Uterus (tissue), 4 donors: ENCODE data around the gene CPHXL2. TPM values are rescaled to one million over a fixed set of nuclear protein-coding genes. Genes with fewer than 3 reads are reported as not detected.

Source experiments
- DNase-seq, 2 donors: peaks; one replicate each; pipeline ENCODE4 v3.0.0-alpha.2; 2019 to 2020
- H3K27ac ChIP-seq, 2 donors: fragments of 200-600 bp; sonication (generic); 1 replicate in 1 of 2; 2 replicates in 1 of 2; pipeline ENCODE4 v1.5.1; 2016 to 2018
- H3K27me3 ChIP-seq, 2 donors: fragments of 200-600 bp; sonication (generic); one replicate each; pipeline ENCODE4 v1.5.1; 2018 to 2019; ENCODE audit warnings: control low read depth in 1 of 2
- H3K36me3 ChIP-seq, 2 donors: fragments of 200-600 bp; sonication (generic); one replicate each; pipeline ENCODE4 v1.5.1; 2019; ENCODE audit warnings: control low read depth in 1 of 2
- H3K4me1 ChIP-seq, 2 donors: fragments of 200-600 bp; sonication (generic); one replicate each; pipeline ENCODE4 v1.5.1; 2018 to 2019; ENCODE audit warnings: control low read depth in 1 of 2
- H3K4me3 ChIP-seq, 2 donors: fragments of 200-600 bp; sonication (generic); 1 replicate in 1 of 2; 2 replicates in 1 of 2; pipeline ENCODE4 v1.5.1; 2018 to 2019; ENCODE audit warnings: mild to moderate bottlenecking in 1 of 2
- H3K9me3 ChIP-seq, 2 donors: fragments of 200-600 bp; sonication (generic); one replicate each; pipeline ENCODE4 v1.5.1; 2019; ENCODE audit warnings: control low read depth in 1 of 2
- POLR2A ChIP-seq, 2 donors: fragments of 450-650 bp; IDR thresholded peaks; one replicate each; pipeline ENCODE4 v1.6.1; 2016; ENCODE audit warnings: antibody characterized with exemption in 2 of 2, mild to moderate bottlenecking in 1 of 2, moderate library complexity in 1 of 2
- intact Hi-C: fragments of 100-400 bp; cut with DNase I; formaldehyde crosslinking; loops from one replicate; pipeline ENCODE4 v1.15.1; 2023; ENCODE audit warnings: low total_unique reads
- total RNA-seq, 4 donors: library from RNA; depleted of rRNA in 3 of 4; stranded (reverse); fragments of >200 nt in 3 of 4; gene quantifications; one replicate each; pipeline versions ENCODE4 v1.1.0 to v1.2.4, GENCODE V29; 2014 to 2023
- TF ChIP-seq, protein P1 (sequence below), 4 experiments: fragments of 200-600 bp in 2 of 4; fragments of 450-650 bp in 2 of 4; sonication (generic) in 2 of 4; IDR thresholded peaks; one replicate each; pipeline ENCODE4 v1.5.1; 2016 to 2019; ENCODE audit warnings: antibody characterized with exemption in 4 of 4, mild to moderate bottlenecking in 2 of 4, moderate library complexity in 1 of 4
- donor health status: DM: yes; HTN: yes; CAD: no.

The CPHXL2 gene
- total RNA-seq, 4 donors from 2014 or later: not detected

- intact Hi-C loops: no loop called here
- H3K36me3 ChIP-seq: no peaks in the 10 kb centered on the region
- no peak for DNase-seq
- H3K27me3 ChIP-seq: no peaks in the 10 kb centered on the region
- H3K27ac ChIP-seq: no peak overlapping the region
- H3K4me1 ChIP-seq: no peaks in the 10 kb centered on the region
- H3K9me3 ChIP-seq: no peaks in the 10 kb centered on the region
- TF ChIP-seq POLR2A (IDR thresholded peaks at IDR 0.05): no peak
- TF ChIP-seq, protein P1, sequence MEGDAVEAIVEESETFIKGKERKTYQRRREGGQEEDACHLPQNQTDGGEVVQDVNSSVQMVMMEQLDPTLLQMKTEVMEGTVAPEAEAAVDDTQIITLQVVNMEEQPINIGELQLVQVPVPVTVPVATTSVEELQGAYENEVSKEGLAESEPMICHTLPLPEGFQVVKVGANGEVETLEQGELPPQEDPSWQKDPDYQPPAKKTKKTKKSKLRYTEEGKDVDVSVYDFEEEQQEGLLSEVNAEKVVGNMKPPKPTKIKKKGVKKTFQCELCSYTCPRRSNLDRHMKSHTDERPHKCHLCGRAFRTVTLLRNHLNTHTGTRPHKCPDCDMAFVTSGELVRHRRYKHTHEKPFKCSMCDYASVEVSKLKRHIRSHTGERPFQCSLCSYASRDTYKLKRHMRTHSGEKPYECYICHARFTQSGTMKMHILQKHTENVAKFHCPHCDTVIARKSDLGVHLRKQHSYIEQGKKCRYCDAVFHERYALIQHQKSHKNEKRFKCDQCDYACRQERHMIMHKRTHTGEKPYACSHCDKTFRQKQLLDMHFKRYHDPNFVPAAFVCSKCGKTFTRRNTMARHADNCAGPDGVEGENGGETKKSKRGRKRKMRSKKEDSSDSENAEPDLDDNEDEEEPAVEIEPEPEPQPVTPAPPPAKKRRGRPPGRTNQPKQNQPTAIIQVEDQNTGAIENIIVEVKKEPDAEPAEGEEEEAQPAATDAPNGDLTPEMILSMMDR (IDR thresholded peaks at IDR 0.05): no peak
- H3K4me3 ChIP-seq: no peak overlapping the region
Measured at GRCh38 chr16:75630052-75630451, 46.8 kb downstream of the CPHXL2 start.

- Histone ChIP-seq H3K27me3 (no peaks in the 10 kb centered on the region), H3K36me3 (no peaks in the 10 kb centered on the region), H3K27ac (no peak overlapping the region), H3K4me3 (no peak overlapping the region), H3K9me3 (no peaks in the 10 kb centered on the region), H3K4me1 (no peaks in the 10 kb centered on the region)
- intact Hi-C loops: loop anchor here (10.0 kb wide), 1 partner anchor 64 kb away; the partner anchor contains the start of gene GABARAPL2
- TF ChIP-seq, protein P1 (IDR thresholded peaks at IDR 0.05): no peak
- no peak for TF ChIP-seq POLR2A (IDR thresholded peaks at IDR 0.05)
- DNase-seq: no peak
Measured at GRCh38 chr16:75629132-75629531, 47.7 kb downstream of the CPHXL2 start.

GRCh38 chr16:75628351-75628750 is 48.5 kb downstream of the CPHXL2 start:
- H3K36me3 ChIP-seq: no peaks in the 10 kb centered on the region
- intact Hi-C loops: loop anchor here (10.0 kb wide), 1 partner anchor 64 kb away; the partner anchor contains the start of gene GABARAPL2

GRCh38 chr16:75627851-75628250 is 49.0 kb downstream of the CPHXL2 start:
- Histone ChIP-seq H3K27me3 (no peaks in the 10 kb centered on the region), H3K27ac (no peak overlapping the region), H3K4me3 (no peak overlapping the region), H3K36me3 (no peaks in the 10 kb centered on the region), H3K4me1 (no peaks in the 10 kb centered on the region), H3K9me3 (no peaks in the 10 kb centered on the region)
- no peak for DNase-seq
- TF ChIP-seq POLR2A (IDR thresholded peaks at IDR 0.05): no peak
- TF ChIP-seq, protein P1 (IDR thresholded peaks at IDR 0.05): no peak
- intact Hi-C loops: loop anchor here (10.0 kb wide), 1 partner anchor 63 kb away; the partner anchor contains the start of gene GABARAPL2

More at GRCh38 chr16:75628351-75628750, 48.5 kb downstream of the CPHXL2 start:
- Histone ChIP-seq H3K4me3 (no peak overlapping the region), H3K27me3 (no peaks in the 10 kb centered on the region), H3K4me1 (no peaks in the 10 kb centered on the region), H3K9me3 (no peaks in the 10 kb centered on the region), H3K27ac (no peak overlapping the region)
- TF ChIP-seq, protein P1 (IDR thresholded peaks at IDR 0.05): no peak
- no peak for TF ChIP-seq POLR2A (IDR thresholded peaks at IDR 0.05)
- DNase-seq: no peak

- no peak for DNase-seq
- intact Hi-C loops: loop anchor here (10.0 kb wide), 1 partner anchor 62 kb away; the partner anchor contains the start of gene GABARAPL2
- no peak overlapping the region for H3K4me3 ChIP-seq
- no peaks in the 10 kb centered on the region for H3K4me1 ChIP-seq
- H3K36me3 ChIP-seq: no peaks in the 10 kb centered on the region
- H3K27ac ChIP-seq: no peak overlapping the region
- no peaks in the 10 kb centered on the region for H3K9me3 ChIP-seq
- TF ChIP-seq POLR2A (IDR thresholded peaks at IDR 0.05): no peak
- TF ChIP-seq, protein P1 (IDR thresholded peaks at IDR 0.05): no peak
- no peaks in the 10 kb centered on the region for H3K27me3 ChIP-seq
Measured at GRCh38 chr16:75626806-75627205, 50.0 kb downstream of the CPHXL2 start.
